Metanephros (tissue), 2 donors: ENCODE results near the gene ANKS3. TPM values are rescaled to one million over a fixed set of nuclear protein-coding genes. Genes with fewer than 3 reads are reported as not detected.

Experiments
- small RNA-seq: library from RNA; depleted of rRNA; stranded (forward); fragments of <200 nt; gene quantifications from one replicate; pipeline ENCODE3, GENCODE V24; 2014; ENCODE audit warnings: low replicate concordance
- total RNA-seq: library from RNA; depleted of rRNA; stranded (reverse); fragments of >200 nt; gene quantifications from one replicate; pipeline ENCODE4 v1.2.3, GENCODE V29; 2014

ANKS3 gene, protein sequence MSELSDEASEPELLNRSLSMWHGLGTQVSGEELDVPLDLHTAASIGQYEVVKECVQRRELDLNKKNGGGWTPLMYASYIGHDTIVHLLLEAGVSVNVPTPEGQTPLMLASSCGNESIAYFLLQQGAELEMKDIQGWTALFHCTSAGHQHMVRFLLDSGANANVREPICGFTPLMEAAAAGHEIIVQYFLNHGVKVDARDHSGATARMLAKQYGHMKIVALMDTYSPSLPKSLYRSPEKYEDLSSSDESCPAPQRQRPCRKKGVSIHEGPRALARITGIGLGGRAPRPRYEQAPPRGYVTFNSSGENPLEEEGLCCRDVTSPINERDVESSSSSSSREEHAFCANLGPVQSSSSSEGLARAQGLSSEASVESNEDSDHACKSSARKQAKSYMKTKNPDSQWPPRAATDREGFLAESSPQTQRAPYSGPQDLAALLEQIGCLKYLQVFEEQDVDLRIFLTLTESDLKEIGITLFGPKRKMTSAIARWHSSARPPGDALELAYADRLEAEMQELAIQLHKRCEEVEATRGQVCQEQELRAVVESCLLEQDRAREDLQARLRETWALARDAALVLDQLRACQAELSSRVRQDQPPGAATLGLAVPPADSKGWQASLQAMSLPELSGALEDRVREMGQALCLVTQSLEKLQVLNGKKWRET
- 25.6 TPM for total RNA-seq

DNA sequence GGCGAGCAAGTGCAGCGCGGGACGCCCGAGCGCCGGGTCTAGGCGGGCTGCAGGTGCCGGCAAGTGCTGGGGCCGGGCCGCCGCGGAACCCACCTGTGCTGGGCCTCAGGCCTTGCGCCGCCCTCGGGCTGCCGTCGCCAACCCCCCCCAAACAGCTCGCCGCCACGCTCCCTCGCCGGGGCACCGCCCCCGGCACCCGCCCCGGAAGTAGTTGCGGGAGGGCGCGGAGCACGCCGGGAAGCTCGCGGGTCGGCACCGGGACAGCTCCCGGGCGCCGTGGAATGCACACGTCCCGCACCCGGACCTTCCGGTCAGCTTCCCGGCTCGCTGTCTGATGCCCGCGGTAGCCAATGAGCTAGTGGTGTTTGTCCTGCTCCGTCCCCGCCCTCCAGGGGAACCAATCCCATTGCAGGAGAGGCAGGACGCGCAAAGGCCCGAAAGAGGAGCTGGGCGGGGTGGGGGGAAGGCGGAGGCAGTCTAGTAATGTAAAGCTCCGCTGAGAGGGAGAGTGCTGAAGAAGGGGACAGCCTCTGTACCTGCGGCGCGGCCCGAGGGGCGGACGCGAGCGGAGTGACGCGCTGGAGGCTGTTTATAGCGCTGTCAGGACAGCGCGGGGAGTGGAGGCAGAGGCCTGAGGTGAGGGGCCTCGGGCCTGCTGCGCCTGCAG, at the start of gene ANKS3, which contains the start of gene DNAAF8:
Gene ANKS3, minus strand, starts transcription at position 209 of the 667 bp plus-strand sequence. CDS start 4,122 bp downstream, outside the sequence.
Gene DNAAF8, plus strand, starts transcription at position 475 of the 667 bp plus-strand sequence. CDS start 1,978 bp downstream, outside the sequence.

DNA sequence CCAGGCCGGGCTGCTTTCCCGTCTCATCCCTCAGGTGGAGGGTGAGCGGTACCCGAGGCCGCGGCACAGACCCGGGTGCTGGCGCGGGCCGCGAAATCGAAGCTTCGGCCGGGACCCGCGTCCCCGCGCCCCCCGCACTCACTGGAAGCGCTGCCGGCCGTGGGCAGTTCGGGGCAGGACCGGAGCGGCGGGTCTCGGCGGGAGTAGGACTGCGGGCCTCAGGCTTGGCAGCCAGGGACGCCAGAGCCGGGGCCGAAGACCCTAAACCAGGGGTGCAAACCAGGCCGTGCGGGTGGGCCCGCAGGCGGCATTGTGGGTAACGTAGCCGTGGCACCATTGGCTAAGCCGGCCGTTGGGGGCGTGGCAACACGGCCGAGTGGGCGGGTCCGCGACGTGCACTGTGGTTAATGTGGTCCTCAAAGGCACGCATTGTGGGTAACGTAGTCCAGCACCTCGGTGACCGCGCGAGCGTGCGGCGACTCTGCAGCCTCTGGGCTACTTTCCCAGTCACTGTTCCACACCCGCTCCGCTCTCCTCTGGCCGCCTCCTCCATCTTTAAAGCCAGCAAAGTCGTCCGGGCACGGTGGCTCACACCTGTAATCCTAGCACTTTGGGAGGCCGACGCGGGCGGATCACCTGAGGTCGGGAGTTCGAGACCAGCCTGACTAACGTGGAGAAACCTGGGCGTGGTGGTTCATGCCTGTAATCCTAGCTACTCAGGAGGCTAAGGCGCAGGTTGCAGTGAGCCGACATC, 33.0 kb upstream of the ANKS3 start, which contains the start of gene ZNF500:
Gene ZNF500, minus strand, starts transcription at position 288 of the 754 bp plus-strand sequence. CDS start 1,184 bp downstream, outside the sequence.

DNA sequence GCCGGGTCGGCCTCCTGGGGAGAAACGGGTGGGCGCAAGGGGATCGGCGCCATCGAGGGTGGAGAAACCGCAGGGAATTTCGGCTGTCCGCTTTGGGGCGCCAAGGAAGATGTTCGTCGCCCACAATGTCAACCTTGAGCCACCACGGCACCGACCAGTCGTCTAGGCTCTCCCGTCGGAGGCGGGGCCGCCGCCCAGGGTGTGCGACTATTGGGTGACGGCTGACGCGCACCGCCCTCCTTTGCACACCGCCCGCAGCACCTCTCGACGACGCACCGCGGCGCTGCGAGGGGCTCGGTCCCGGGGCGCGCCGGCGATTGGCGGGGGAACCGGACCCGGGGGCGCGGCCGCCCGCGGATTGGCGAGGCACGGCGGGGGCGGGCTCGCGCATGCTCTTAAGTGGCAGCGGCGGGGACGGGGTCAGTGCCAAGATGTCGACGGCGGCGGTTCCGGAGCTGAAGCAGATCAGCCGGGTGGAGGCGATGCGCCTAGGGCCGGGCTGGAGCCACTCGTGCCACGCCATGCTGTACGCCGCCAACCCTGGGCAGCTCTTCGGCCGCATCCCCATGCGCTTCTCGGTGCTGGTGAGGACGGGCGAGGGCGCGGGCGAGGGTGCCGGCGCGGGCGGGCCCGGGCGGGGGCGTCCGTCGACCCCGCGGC, 40.6 kb downstream of the ANKS3 start, which contains the start of gene NUDT16L1:
Gene NUDT16L1, plus strand, starts transcription at position 267 of the 660 bp plus-strand sequence. Its CDS starts 165 bp downstream, at position 432.

Small RNAs within 50 kb of the gene (small RNA-seq; reads per million reads assigned to genes)
- gene MIR6769A (not detected), gene RF00017 (not detected)

Other genes with a start within 250 kb of the ANKS3 start
- 16.6 TPM for gene CDIP1, start 195.5 kb downstream of the ANKS3 start, total RNA-seq
- 0.12 TPM for gene C16orf96, start 177.9 kb downstream of the ANKS3 start, total RNA-seq
- gene UBALD1, start 119.4 kb downstream of the ANKS3 start, total RNA-seq = 15.9 TPM
- 59.4 TPM for gene MGRN1, start 109.4 kb downstream of the ANKS3 start, total RNA-seq
- 54.7 TPM for gene NUDT16L1, start 40.7 kb downstream of the ANKS3 start, total RNA-seq
- 1.1 TPM for gene DNAAF8, start 266 bp upstream of the ANKS3 start, total RNA-seq
- gene ZNF500, start 32.9 kb upstream of the ANKS3 start, total RNA-seq = 20.8 TPM
- not detected for gene SEPTIN12, start 54.1 kb upstream of the ANKS3 start, total RNA-seq
- gene SMIM22, start 61.1 kb upstream of the ANKS3 start, total RNA-seq = 10.1 TPM
- gene ROGDI, start 68.4 kb upstream of the ANKS3 start, total RNA-seq = 19.6 TPM
- 67.5 TPM for gene GLYR1, start 113.0 kb upstream of the ANKS3 start, total RNA-seq
- gene UBN1, start 113.2 kb upstream of the ANKS3 start, total RNA-seq = 27.6 TPM
- 22.7 TPM for gene PPL, start 202.9 kb upstream of the ANKS3 start, total RNA-seq
- 0.82 TPM for gene SEC14L5, start 224.1 kb upstream of the ANKS3 start, total RNA-seq